ENCODE results near the gene CUL9. TPM values are rescaled to one million over a fixed set of nuclear protein-coding genes. Genes with fewer than 3 reads are reported as not detected.
A peak's percentile ranks its signal among the peaks of the same experiment; 100 is the strongest.

Gene CUL9
- total and polyA plus RNA-seq, 2 donors from 2014 or later = 34.7 to 47.3 TPM

- H3K4me3 ChIP-seq (ENCODE audit: low read length in 3 of 3) = no peak overlapping the region
- FAIRE-seq = no peak
Measured at GRCh38 chr6:43159599-43159998, 22.4 kb upstream of the CUL9 start.

DNA sequence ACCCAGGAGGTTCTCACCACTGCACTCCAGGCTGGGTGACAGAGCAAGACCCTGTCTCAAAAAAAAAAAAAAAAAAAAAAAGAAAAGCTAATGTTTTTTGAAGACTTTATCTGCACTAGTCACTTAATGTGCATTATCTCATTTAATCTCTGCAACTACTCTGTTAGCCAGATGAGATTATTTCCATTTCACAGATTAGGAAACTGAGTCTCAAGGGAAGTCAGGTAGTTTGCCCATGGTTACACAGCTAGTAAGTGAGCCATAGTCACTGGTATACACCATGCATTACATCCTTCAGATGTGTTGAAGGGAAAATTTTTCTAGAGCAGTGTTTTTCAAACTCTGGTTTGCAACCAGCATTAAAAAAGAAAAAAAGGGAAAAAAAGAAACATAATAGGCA, 18.1 kb upstream of the CUL9 start:
- no peak overlapping the region for H3K27ac ChIP-seq (ENCODE audit: low read depth in 2 of 2, low read length in 2 of 2)
- H3K36me3 ChIP-seq (ENCODE audit: control insufficient read depth in 2 of 3, insufficient read depth in 3 of 3, low read length in 3 of 3) = peaks cover 0 to 3% (median 0%) of the 10 kb centered on the region in 3 donors
- DNase-seq = peak in 1 of 5 donors; percentile 6
- no peak overlapping the region for H3K9ac ChIP-seq (ENCODE audit: low read length in 3 of 3)
- H3K4me1 ChIP-seq (ENCODE audit: control insufficient read depth in 2 of 3, insufficient read depth in 2 of 3, low read depth in 1 of 3, low read length in 3 of 3) = no peaks in the 10 kb centered on the region
- no peaks in the 10 kb centered on the region for H3K27me3 ChIP-seq (ENCODE audit: control insufficient read depth, insufficient read depth, low read length)
- TF ChIP-seq CTCF (IDR thresholded peaks at IDR 0.05; ENCODE audit: borderline replicate concordance, extremely low read depth, insufficient read depth) = no peak
- intact Hi-C loops (cut with DNase I) = no loop called here
- H3K9me3 ChIP-seq (ENCODE audit: control insufficient read depth in 2 of 3, insufficient read depth in 1 of 3, low read length in 3 of 3) = no peaks in the 10 kb centered on the region
- FAIRE-seq = no peak
- H3K4me3 ChIP-seq (ENCODE audit: low read length in 3 of 3) = no peak overlapping the region

More at GRCh38 chr6:43159599-43159998, 22.4 kb upstream of the CUL9 start:
- DNase-seq = peak in 1 of 5 donors; percentile 61
- peaks cover 0 to 3% (median 0%) of the 10 kb centered on the region in 3 donors for H3K36me3 ChIP-seq (ENCODE audit: control insufficient read depth in 2 of 3, insufficient read depth in 3 of 3, low read length in 3 of 3)
- H3K4me1 ChIP-seq (ENCODE audit: control insufficient read depth in 2 of 3, insufficient read depth in 2 of 3, low read depth in 1 of 3, low read length in 3 of 3) = no peaks in the 10 kb centered on the region
- no peak overlapping the region for H3K27ac ChIP-seq (ENCODE audit: low read depth in 2 of 2, low read length in 2 of 2)
- TF ChIP-seq CTCF (IDR thresholded peaks at IDR 0.05; ENCODE audit: borderline replicate concordance, extremely low read depth, insufficient read depth) = no peak
- no peaks in the 10 kb centered on the region for H3K27me3 ChIP-seq (ENCODE audit: control insufficient read depth, insufficient read depth, low read length)
- H3K9ac ChIP-seq (ENCODE audit: low read length in 3 of 3) = no peak overlapping the region
- intact Hi-C loops (cut with DNase I) = no loop called here
- H3K9me3 ChIP-seq (ENCODE audit: control insufficient read depth in 2 of 3, insufficient read depth in 1 of 3, low read length in 3 of 3) = no peaks in the 10 kb centered on the region

- intact Hi-C loops (cut with DNase I) = no loop called here
- H3K9me3 ChIP-seq (ENCODE audit: control insufficient read depth in 2 of 3, insufficient read depth in 1 of 3, low read length in 3 of 3) = no peaks in the 10 kb centered on the region
- H3K4me1 ChIP-seq (ENCODE audit: control insufficient read depth in 2 of 3, insufficient read depth in 2 of 3, low read depth in 1 of 3, low read length in 3 of 3) = peaks cover 0 to 25% (median 23%) of the 10 kb centered on the region in 3 donors
- no peak for FAIRE-seq
- peak overlapping the region; percentile 92 to 95 for H3K27ac ChIP-seq (ENCODE audit: low read depth in 2 of 2, low read length in 2 of 2)
- H3K27me3 ChIP-seq (ENCODE audit: control insufficient read depth, insufficient read depth, low read length) = no peaks in the 10 kb centered on the region
- H3K4me3 ChIP-seq (ENCODE audit: low read length in 3 of 3) = peak overlapping the region; percentile 53 to 91 (median 88)
- H3K9ac ChIP-seq (ENCODE audit: low read length in 3 of 3) = peak overlapping the region; percentile 44 to 89 (median 67)
- peak in 3 of 5 donors; percentile 82 to 95 (median 92) for DNase-seq
- TF ChIP-seq CTCF (IDR thresholded peaks at IDR 0.05; ENCODE audit: borderline replicate concordance, extremely low read depth, insufficient read depth) = no peak
- H3K36me3 ChIP-seq (ENCODE audit: control insufficient read depth in 2 of 3, insufficient read depth in 3 of 3, low read length in 3 of 3) = peaks cover 2 to 8% (median 5%) of the 10 kb centered on the region in 3 donors
Measured at GRCh38 chr6:43170417-43170930, 11.5 kb upstream of the CUL9 start.

All from kidney (tissue), 14 donors.